Activated T-cell treated with anti-CD3 and anti-CD28 coated beads, Interleukin-2, amount 50 U/mL, for 24 hours (primary cell): ENCODE results near the gene MED15.
A peak's percentile ranks its signal among the peaks of the same experiment; 100 is the strongest.

Experiments
- DNase-seq: peaks from one replicate; pipeline ENCODE4 v3.0.0-alpha.2; 2020
- H3K27ac Mint-ChIP-seq: 2 replicates; pipeline ENCODE4 v1.8.0; 2020; ENCODE audit warnings: mild to moderate bottlenecking, mixed read lengths
- H3K27me3 Mint-ChIP-seq: 2 replicates; pipeline ENCODE4 v1.8.0; 2020; ENCODE audit warnings: mixed read lengths
- H3K36me3 Mint-ChIP-seq: 2 replicates; pipeline ENCODE4 v1.8.0; 2020; ENCODE audit warnings: low read depth, mixed read lengths
- H3K4me1 Mint-ChIP-seq: 2 replicates; pipeline ENCODE4 v1.8.0; 2020; ENCODE audit warnings: low read depth, mixed read lengths
- H3K4me3 Mint-ChIP-seq: 2 replicates; pipeline ENCODE4 v1.8.0; 2020; ENCODE audit warnings: mild to moderate bottlenecking, moderate library complexity, mixed read lengths
- H3K9me3 Mint-ChIP-seq: 2 replicates; pipeline ENCODE4 v1.8.0; 2020; ENCODE audit warnings: mixed read lengths

The MED15 gene

GRCh38 chr22:20558534-20558933 lies 51.1 kb downstream of the MED15 start:
- Mint-ChIP-seq H3K27me3 (no peaks in the 10 kb centered on the region), H3K4me3 (no peak overlapping the region), H3K36me3 (peaks cover 96% of the 10 kb centered on the region), H3K9me3 (peaks cover 8% of the 10 kb centered on the region), H3K4me1 (peaks cover 80% of the 10 kb centered on the region), H3K27ac (peak overlapping the region; percentile 55)
- DNase-seq = peak; percentile 14

- H3K4me1 Mint-ChIP-seq = peaks cover 80% of the 10 kb centered on the region
- H3K27me3 Mint-ChIP-seq = no peaks in the 10 kb centered on the region
- H3K9me3 Mint-ChIP-seq = peaks cover 8% of the 10 kb centered on the region
- H3K27ac Mint-ChIP-seq = no peak overlapping the region
- H3K4me3 Mint-ChIP-seq = no peak overlapping the region
- H3K36me3 Mint-ChIP-seq = peaks cover 96% of the 10 kb centered on the region
- no peak for DNase-seq
These were observed 51.9 kb downstream of the MED15 start for GRCh38 chr22:20559174-20559760.

- peaks cover 78% of the 10 kb centered on the region for H3K4me1 Mint-ChIP-seq
- peaks cover 8% of the 10 kb centered on the region for H3K9me3 Mint-ChIP-seq
- no peak for DNase-seq
- no peak overlapping the region for H3K4me3 Mint-ChIP-seq
- H3K27me3 Mint-ChIP-seq = no peaks in the 10 kb centered on the region
- peaks cover 96% of the 10 kb centered on the region for H3K36me3 Mint-ChIP-seq
- H3K27ac Mint-ChIP-seq = no peak overlapping the region
These were observed 53.3 kb downstream of the MED15 start for GRCh38 chr22:20560716-20561115.

GRCh38 chr22:20561882-20562281 lies 54.5 kb downstream of the MED15 start:
- peaks cover 77% of the 10 kb centered on the region for H3K4me1 Mint-ChIP-seq
- no peak for DNase-seq
- H3K27ac Mint-ChIP-seq = no peak overlapping the region
- H3K9me3 Mint-ChIP-seq = peaks cover 8% of the 10 kb centered on the region
- H3K27me3 Mint-ChIP-seq = no peaks in the 10 kb centered on the region
- H3K36me3 Mint-ChIP-seq = peaks cover 95% of the 10 kb centered on the region
- no peak overlapping the region for H3K4me3 Mint-ChIP-seq

- H3K9me3 Mint-ChIP-seq = peaks cover 8% of the 10 kb centered on the region
- peaks cover 77% of the 10 kb centered on the region for H3K4me1 Mint-ChIP-seq
- peak overlapping the region; percentile 65 for H3K27ac Mint-ChIP-seq
- peaks cover 95% of the 10 kb centered on the region for H3K36me3 Mint-ChIP-seq
- no peak for DNase-seq
- H3K27me3 Mint-ChIP-seq = no peaks in the 10 kb centered on the region
- H3K4me3 Mint-ChIP-seq = peak overlapping the region; percentile 8
These were observed 55.4 kb downstream of the MED15 start for GRCh38 chr22:20562607-20563465.

- Mint-ChIP-seq H3K36me3 (peaks cover 95% of the 10 kb centered on the region), H3K4me3 (peak overlapping the region; percentile 8), H3K27me3 (no peaks in the 10 kb centered on the region), H3K4me1 (peaks cover 77% of the 10 kb centered on the region), H3K27ac (peak overlapping the region; percentile 65), H3K9me3 (peaks cover 7% of the 10 kb centered on the region)
- no peak for DNase-seq
These were observed 56.1 kb downstream of the MED15 start for GRCh38 chr22:20563466-20563906.

- H3K4me3 Mint-ChIP-seq = no peak overlapping the region
- no peak for DNase-seq
- H3K36me3 Mint-ChIP-seq = peaks cover 95% of the 10 kb centered on the region
- peaks cover 2% of the 10 kb centered on the region for H3K9me3 Mint-ChIP-seq
- H3K27ac Mint-ChIP-seq = peak overlapping the region; percentile 65
- no peaks in the 10 kb centered on the region for H3K27me3 Mint-ChIP-seq
- peaks cover 77% of the 10 kb centered on the region for H3K4me1 Mint-ChIP-seq
These were observed 56.5 kb downstream of the MED15 start for GRCh38 chr22:20563941-20564371.

GRCh38 chr22:20565079-20565734 lies 57.8 kb downstream of the MED15 start:
- Mint-ChIP-seq H3K36me3 (peaks cover 96% of the 10 kb centered on the region), H3K27me3 (no peaks in the 10 kb centered on the region), H3K4me3 (no peak overlapping the region), H3K27ac (peak overlapping the region; percentile 51), H3K4me1 (peaks cover 82% of the 10 kb centered on the region), H3K9me3 (no peaks in the 10 kb centered on the region)
- no peak for DNase-seq

GRCh38 chr22:20565761-20566160 lies 58.4 kb downstream of the MED15 start:
- H3K27ac Mint-ChIP-seq = peak overlapping the region; percentile 19
- peaks cover 96% of the 10 kb centered on the region for H3K36me3 Mint-ChIP-seq
- H3K4me1 Mint-ChIP-seq = peaks cover 84% of the 10 kb centered on the region
- H3K9me3 Mint-ChIP-seq = no peaks in the 10 kb centered on the region
- no peak for DNase-seq
- no peak overlapping the region for H3K4me3 Mint-ChIP-seq
- no peaks in the 10 kb centered on the region for H3K27me3 Mint-ChIP-seq

- H3K4me1 Mint-ChIP-seq = peaks cover 91% of the 10 kb centered on the region
- no peaks in the 10 kb centered on the region for H3K9me3 Mint-ChIP-seq
- H3K27me3 Mint-ChIP-seq = no peaks in the 10 kb centered on the region
- peak overlapping the region; percentile 45 for H3K27ac Mint-ChIP-seq
- peaks cover 98% of the 10 kb centered on the region for H3K36me3 Mint-ChIP-seq
- peak; percentile 65 for DNase-seq
- H3K4me3 Mint-ChIP-seq = peak overlapping the region; percentile 32
These were observed 59.2 kb downstream of the MED15 start for GRCh38 chr22:20566420-20567260.

- H3K36me3 Mint-ChIP-seq = peaks cover 99% of the 10 kb centered on the region
- H3K4me3 Mint-ChIP-seq = no peak overlapping the region
- H3K27ac Mint-ChIP-seq = peak overlapping the region; percentile 45
- DNase-seq = no peak
- no peaks in the 10 kb centered on the region for H3K27me3 Mint-ChIP-seq
- peaks cover 93% of the 10 kb centered on the region for H3K4me1 Mint-ChIP-seq
- no peaks in the 10 kb centered on the region for H3K9me3 Mint-ChIP-seq
These were observed 60.0 kb downstream of the MED15 start for GRCh38 chr22:20567371-20567847.

- H3K27me3 Mint-ChIP-seq = no peaks in the 10 kb centered on the region
These were observed 60.6 kb downstream of the MED15 start for GRCh38 chr22:20567993-20568417.

GRCh38 chr22:20568502-20569058 lies 61.2 kb downstream of the MED15 start:
- Mint-ChIP-seq H3K4me3 (peak overlapping the region; percentile 37), H3K27me3 (no peaks in the 10 kb centered on the region), H3K9me3 (no peaks in the 10 kb centered on the region), H3K4me1 (peaks cover 82% of the 10 kb centered on the region), H3K27ac (peak overlapping the region; percentile 87), H3K36me3 (peaks cover 98% of the 10 kb centered on the region)
- DNase-seq = no peak

More at GRCh38 chr22:20567993-20568417, 60.6 kb downstream of the MED15 start:
- Mint-ChIP-seq H3K27ac (peak overlapping the region; percentile 41), H3K9me3 (no peaks in the 10 kb centered on the region), H3K36me3 (peaks cover 98% of the 10 kb centered on the region), H3K4me3 (no peak overlapping the region), H3K4me1 (peaks cover 88% of the 10 kb centered on the region)
- no peak for DNase-seq
